NB4 (cell line): Measurements from ENCODE around the gene HACL1.

Source experiments
- DNase-seq: peaks from one replicate; pipeline ENCODE4 v3.0.0; 2010; ENCODE audit warnings: low read depth
- H3K4me3 ChIP-seq: one replicate; pipeline ENCODE4 v1.5.1; 2011; ENCODE audit warnings: mild to moderate bottlenecking, low read depth, low read length, moderate library complexity
- CTCF ChIP-seq: IDR thresholded peaks from one replicate; pipeline ENCODE4 v1.5.1; 2012; ENCODE audit warnings: low read depth, low read length
- MAX ChIP-seq: IDR thresholded peaks from 2 replicates; pipeline ENCODE4 v1.6.1; 2011; ENCODE audit warnings: low read depth, low read length
- MYC ChIP-seq: IDR thresholded peaks from 2 replicates; pipeline ENCODE4 v1.6.1; 2011; ENCODE audit warnings: low read depth, low read length
- POLR2A ChIP-seq: IDR thresholded peaks from 2 replicates; pipeline ENCODE4 v1.6.1; 2011; ENCODE audit warnings: mild to moderate bottlenecking; ENCODE audit not compliant: insufficient read length; ENCODE audit errors: extremely low read depth

Gene HACL1

GRCh38 chr3:15551902-15552301 lies 49.5 kb downstream of the HACL1 start:
- no peak for DNase-seq
- no peak overlapping the region for H3K4me3 ChIP-seq
- TF ChIP-seq MAX (no peak), CTCF (no peak)

- TF ChIP-seq POLR2A (no peak), CTCF (no peak), MAX (no peak), MYC (no peak)
- no peak overlapping the region for H3K4me3 ChIP-seq
- no peak for DNase-seq
These were observed 51.5 kb downstream of the HACL1 start for GRCh38 chr3:15549846-15550245.

- no peak for TF ChIP-seq CTCF
- no peak for TF ChIP-seq POLR2A
- no peak for TF ChIP-seq MYC
- no peak for TF ChIP-seq MAX
- DNase-seq, result no peak
These were observed 58.8 kb downstream of the HACL1 start for GRCh38 chr3:15542614-15543013.

GRCh38 chr3:15541371-15541770 lies 60.0 kb downstream of the HACL1 start:
- no peak for DNase-seq
- H3K4me3 ChIP-seq, result no peak overlapping the region
- TF ChIP-seq MAX, result no peak
- TF ChIP-seq POLR2A, result no peak
- TF ChIP-seq CTCF, result no peak
- no peak for TF ChIP-seq MYC

More at GRCh38 chr3:15542614-15543013, 58.8 kb downstream of the HACL1 start:
- H3K4me3 ChIP-seq, result no peak overlapping the region

GRCh38 chr3:15539066-15539465 lies 62.3 kb downstream of the HACL1 start:
- TF ChIP-seq MYC (no peak), POLR2A (no peak), CTCF (no peak), MAX (no peak)
- no peak for DNase-seq
- no peak overlapping the region for H3K4me3 ChIP-seq

GRCh38 chr3:15538345-15538744 lies 63.0 kb downstream of the HACL1 start:
- no peak overlapping the region for H3K4me3 ChIP-seq
- TF ChIP-seq MAX (no peak), CTCF (no peak), MYC (no peak), POLR2A (no peak)
- no peak for DNase-seq
